Astrocyte of the spinal cord (primary cell): ENCODE measurements around the gene DGCR2.
A peak's percentile ranks its signal among the peaks of the same experiment; 100 is the strongest.

Experiments
- DNase-seq: peaks from one replicate; pipeline ENCODE4 v3.0.0; 2011; ENCODE audit warnings: low read depth, low spot score
- H3K4me3 ChIP-seq: 2 replicates; pipeline ENCODE4 v1.5.1; 2011; ENCODE audit warnings: low read depth, mild to moderate bottlenecking, low read length, moderate library complexity
- CTCF ChIP-seq: IDR thresholded peaks from 2 replicates; pipeline ENCODE4 v1.5.1; 2012; ENCODE audit warnings: low read depth, mild to moderate bottlenecking, low read length, inconsistent platforms
- in situ Hi-C: cut with HindIII; loops from 2 replicates; pipeline ENCODE4 v1.10.0; 2017; ENCODE audit warnings: low sequenced_read_pairs

Gene DGCR2

GRCh38 chr22:19103880-19104821, 18.1 kb downstream of the DGCR2 start:
- in situ Hi-C loops, result no loop called here
- no peak for TF ChIP-seq CTCF
- DNase-seq, result peak; percentile 50
- no peak overlapping the region for H3K4me3 ChIP-seq

- in situ Hi-C loops, result no loop called here
- no peak for DNase-seq
- no peak for TF ChIP-seq CTCF
- H3K4me3 ChIP-seq, result no peak overlapping the region
These were observed 24.1 kb downstream of the DGCR2 start for GRCh38 chr22:19098157-19098556.

- in situ Hi-C loops, result no loop called here
- H3K4me3 ChIP-seq, result no peak overlapping the region
- DNase-seq, result no peak
- no peak for TF ChIP-seq CTCF
These were observed 24.7 kb downstream of the DGCR2 start for GRCh38 chr22:19097518-19097917.

- in situ Hi-C loops, result no loop called here
- no peak for TF ChIP-seq CTCF
- H3K4me3 ChIP-seq, result no peak overlapping the region
- no peak for DNase-seq
These were observed 25.7 kb downstream of the DGCR2 start for GRCh38 chr22:19096555-19096954.

GRCh38 chr22:19094393-19094997, 27.7 kb downstream of the DGCR2 start:
- DNase-seq, result no peak
- H3K4me3 ChIP-seq, result no peak overlapping the region
- no peak for TF ChIP-seq CTCF
- in situ Hi-C loops, result no loop called here

GRCh38 chr22:19092725-19093124, 29.5 kb downstream of the DGCR2 start:
- DNase-seq, result no peak
- TF ChIP-seq CTCF, result no peak
- in situ Hi-C loops, result no loop called here
- no peak overlapping the region for H3K4me3 ChIP-seq
